HG03378 (cell line): ENCODE data around the gene PHF13.
"Not testable (repeated sequence)": the region's sequence is repeated elsewhere in the genome, so short reads cannot be mapped to it uniquely, and the experiment has no call there.

ENCODE experiments used
- ATAC-seq: cut with Tn5 transposase; IDR thresholded peaks from one replicate; pipeline ENCODE4 v1.9.1; 2021; ENCODE audit warnings: mild to moderate bottlenecking, moderate library complexity; ENCODE audit not compliant: unreplicated experiment

Gene PHF13

GRCh38 chr1:6627031-6627430 is 13.5 kb downstream of the PHF13 start:
- ATAC-seq, result no peak

DNA sequence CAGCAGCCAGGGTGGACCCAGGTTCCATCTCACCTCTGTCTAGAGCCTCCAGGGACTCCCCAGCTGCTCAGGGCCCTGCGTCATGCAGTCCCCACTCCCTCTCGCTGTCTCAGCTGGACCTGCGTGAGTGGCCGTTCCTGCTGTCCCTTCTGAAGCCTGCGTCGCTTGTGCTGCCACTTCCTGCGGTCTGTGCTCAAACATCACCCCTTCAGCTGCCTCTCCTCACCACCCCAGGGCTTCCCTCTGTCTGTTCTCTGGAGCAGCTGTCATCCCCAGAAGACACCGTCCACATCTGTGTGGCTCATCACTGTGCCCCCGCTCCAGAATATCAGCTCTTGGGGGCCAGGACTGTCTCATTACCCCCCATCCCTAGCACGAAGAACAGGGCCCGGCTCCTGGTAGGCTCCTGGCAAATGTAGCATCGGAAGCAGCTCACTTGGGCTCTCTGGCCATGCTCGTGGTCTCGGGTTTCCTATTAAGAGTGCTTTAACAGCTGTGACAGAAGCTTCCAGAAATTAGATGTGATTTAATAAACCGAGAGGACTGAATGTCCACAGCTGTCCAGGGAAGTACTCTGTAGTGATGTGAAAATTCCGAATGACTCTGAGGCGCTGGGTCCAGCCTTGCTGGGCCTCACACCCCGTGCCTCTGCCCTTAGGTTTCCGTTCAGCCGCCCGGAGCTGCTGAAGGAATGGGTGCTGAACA is 14.5 kb downstream of the PHF13 start:
- ATAC-seq, result no peak

DNA sequence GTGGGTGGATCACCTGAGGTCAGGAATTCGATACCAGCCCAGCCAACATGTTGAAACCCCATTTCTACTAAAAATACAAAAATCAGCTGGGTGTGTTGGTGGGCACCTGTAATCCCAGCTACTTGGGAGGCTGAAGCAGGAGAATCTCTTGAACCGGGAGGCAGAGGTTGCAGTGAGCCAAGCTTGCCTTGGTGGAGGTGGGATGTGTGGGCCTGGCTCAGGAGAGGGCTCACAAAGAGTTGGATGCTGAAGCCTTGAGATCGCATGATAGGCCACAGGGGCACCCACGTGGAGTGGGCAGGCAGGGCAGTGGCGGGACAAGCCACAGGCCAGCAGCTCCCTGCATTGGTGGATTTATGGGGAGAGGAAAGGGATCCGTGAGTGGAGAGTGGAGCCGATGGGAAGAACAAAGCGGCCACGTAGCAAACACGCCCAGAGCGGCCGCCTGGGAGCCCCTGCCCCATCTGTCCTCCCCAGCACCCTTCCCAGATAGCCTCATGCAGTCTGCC is 15.5 kb downstream of the PHF13 start:
- ATAC-seq, result no peak

DNA sequence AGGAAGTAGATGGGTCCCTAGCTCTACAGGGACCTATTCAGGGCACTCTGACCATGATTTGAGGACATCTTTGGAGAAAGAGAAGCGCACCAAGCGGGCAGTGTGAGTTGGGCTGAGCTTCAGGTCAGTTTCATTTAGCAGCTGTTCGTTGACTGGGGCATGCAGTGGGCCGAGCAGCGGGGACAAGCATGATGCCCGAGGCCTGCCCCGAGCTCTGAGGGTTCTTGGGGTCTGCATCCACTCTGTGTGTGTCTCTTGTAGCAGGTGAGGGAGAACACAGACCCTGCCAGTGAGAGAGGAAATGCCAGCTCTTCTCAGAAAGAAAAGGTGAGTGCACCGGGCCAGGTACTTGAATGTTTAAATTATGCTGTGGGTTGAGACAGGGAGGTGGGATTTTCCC is 16.5 kb downstream of the PHF13 start:
- ATAC-seq, result no peak

DNA sequence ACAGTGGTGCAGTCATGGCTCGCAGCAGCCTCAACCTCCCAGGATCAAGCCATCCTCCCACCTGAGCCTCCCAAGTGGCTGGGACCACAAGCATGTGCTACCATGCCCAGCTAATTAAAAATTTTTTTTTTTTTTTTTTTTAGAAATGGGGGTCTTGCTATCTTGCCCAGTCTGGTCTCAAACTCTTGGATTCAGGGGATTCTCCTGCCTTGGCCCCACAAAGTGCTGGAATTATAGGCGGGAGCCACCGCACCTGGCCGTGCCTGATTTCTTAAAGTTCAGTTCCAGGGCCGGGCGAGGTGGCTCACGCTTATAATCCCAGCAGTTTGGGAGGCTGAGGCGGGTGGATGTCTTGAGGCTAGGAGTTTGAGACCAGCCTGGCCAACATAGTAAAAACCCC is 17.5 kb downstream of the PHF13 start:
- no peak for ATAC-seq

GRCh38 chr1:6632588-6633514 is 19.3 kb downstream of the PHF13 start:
- no peak for ATAC-seq

GRCh38 chr1:6634371-6635052 is 21.0 kb downstream of the PHF13 start:
- ATAC-seq, result no peak

- ATAC-seq, result no peak
These were observed 21.8 kb downstream of the PHF13 start for GRCh38 chr1:6635161-6635909.

DNA sequence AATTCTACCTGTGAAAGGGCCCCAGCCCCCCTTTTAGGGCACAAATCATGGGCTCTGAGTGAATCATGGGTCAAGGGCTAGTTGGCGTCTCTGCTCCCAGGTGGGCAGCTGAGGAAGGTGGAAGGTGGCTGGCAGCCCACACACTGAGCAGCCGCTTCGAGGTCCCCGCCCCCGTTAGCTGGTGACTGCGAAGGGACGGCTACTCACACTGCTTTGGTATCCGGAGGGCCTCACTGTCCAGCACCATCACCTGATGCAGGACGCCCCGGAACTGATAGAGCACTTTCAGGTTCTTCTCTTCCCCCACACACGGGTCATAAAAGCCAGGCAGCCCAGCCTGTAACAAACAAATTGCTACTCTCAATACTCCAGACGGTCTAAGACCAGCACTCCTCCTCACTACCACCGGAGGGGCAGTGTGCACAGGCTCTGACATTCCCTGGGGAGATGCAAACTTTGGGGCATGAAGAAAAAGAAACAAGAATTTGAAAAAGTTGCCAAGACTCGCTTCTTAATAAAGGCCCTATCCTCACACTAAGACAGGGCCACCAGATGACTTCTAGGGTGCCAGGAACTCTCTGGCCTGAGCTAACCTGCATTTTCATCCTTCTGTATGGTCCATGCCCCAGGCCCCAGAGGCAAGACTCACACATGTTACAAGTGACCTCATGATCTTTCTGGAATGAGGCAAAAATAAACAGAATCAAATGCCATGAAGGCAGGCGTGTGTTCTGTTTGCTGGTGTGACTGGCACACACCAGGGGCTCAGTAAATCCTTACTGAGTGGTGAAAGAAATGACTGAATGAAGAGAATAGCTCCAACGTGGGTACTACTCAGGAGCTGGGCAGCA is 22.6 kb downstream of the PHF13 start:
- ATAC-seq, result no peak

DNA sequence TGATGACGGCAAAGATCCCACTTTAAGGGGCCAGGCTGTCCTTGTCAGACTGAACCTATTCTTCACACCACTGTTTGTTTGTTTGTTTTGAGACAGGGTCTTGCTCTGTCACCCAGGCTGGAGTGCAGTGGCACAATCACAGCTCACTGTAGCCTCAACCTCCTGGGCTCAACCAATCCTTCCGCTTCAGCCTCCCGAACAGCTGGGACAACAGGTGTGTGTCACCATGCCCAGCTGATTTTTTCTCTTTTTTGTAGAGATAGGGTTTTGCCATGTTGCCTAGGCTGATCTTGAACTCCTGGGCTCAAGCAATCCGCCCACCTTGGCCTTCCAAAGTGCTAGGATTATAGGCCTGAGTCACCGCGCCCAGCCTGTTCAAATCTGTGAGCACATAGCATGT is 23.2 kb downstream of the PHF13 start:
- ATAC-seq, result not testable (repeated sequence)

DNA sequence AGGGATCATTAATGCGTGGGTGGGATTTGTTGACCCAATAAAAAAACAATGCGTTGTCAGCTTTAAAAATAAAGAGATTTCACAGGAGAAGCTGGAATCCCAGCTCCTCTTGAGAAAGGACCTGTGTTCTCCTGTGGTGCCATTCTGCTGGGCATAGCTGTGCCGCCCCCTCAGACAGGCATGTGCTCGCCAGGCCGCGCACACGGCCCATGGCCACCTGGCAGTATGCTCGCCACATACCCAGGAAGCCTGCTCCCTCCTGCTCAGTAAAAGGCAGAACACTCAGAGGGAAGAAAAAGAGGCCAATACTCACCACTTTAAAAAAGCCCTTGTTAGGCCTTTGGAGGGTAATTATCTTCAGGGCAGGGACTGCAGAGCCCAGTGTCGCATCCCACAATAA is 24.2 kb downstream of the PHF13 start:
- no peak for ATAC-seq

DNA sequence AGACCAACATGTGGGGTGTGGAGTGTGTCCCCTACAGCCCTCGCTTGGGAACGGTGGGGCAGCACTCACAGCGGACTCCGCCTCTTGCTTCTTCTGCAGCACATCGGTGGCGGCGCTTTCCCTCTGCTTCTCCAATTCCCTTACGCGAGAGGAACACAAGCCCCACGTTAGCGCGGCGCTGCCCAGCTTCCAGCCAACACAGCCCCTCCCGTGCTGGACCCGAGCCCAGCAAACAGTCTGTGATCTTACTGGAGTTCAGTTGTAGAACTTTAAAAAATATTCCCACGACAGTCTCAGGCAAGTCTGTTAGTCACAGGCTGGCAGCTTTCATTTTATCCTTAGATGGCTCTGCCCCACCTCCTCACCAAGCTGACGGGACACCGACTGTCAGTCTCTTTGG is 24.7 kb downstream of the PHF13 start:
- no peak for ATAC-seq

- ATAC-seq, result not testable (repeated sequence)
These were observed 27.3 kb downstream of the PHF13 start for GRCh38 chr1:6640867-6641266.

DNA sequence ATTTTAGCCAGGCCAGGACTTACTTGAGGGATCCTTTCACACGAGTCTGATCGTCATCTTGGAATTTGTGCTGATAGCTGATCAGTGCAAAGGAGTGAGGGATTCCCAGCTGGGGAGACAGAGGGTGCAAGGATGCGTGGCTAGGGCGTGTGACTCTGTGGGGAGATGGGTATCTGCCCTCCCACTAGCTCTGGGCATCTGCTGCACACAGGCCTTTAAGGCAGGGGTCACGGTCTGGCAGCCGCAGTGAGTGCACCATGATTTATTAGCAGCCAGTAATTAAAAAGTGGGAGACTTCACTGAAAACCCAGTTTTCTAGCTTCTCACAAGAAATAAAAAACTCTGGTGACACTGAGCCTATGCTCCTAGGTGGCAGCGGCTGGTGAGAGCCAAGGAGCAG is 31.5 kb downstream of the PHF13 start:
- no peak for ATAC-seq

DNA sequence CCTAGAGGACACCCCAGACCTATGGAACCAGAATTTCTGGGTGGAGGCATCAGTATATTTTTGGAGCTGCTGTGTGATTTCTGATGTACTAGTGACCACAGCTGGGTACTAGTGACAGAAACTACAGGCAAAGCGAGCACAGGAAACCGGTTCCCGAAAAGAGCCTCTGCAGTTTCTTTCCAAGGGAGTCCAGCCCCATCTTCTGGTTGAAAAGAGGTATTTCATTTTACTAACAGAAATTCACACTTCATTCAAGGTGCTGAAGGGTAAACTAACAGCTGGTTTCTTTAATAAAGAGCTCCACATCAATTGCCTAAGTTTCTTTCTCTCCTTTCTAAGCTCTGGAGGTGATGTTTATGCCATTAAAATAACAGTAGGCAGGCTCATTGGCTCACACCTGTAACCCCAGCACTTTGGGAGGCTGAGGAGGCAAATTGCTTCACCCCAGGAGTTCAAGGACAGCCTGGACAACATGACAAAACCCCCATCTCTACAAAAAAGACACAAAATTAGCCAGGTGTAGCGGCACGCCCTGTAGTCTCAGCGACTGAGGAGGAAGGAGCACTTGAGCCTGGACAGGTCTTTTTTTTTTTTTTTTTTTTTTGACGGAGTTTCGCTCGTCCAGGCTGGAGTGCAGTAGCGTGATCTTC is 33.1 kb downstream of the PHF13 start:
- ATAC-seq, result no peak

DNA sequence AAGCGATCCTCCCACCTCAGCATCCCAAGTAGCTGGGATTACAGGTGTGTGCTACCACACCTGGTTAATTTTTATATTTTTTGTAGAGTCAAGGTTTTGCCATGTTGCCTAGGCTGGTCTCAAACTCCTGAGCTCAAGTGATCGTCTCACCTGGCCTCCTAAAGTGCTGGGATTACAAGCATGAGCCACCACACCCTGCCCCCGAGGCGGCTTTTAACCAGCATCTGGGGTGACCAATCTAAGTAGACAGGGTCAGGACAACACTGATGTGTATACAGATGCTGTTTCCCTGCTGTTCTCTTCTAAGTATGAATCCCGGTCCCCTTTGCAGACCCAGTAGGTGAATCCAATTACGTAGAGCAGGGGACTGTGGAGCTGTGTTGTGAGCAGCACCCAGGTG is 35.0 kb downstream of the PHF13 start:
- ATAC-seq, result no peak

GRCh38 chr1:6651909-6652308 is 38.4 kb downstream of the PHF13 start:
- no peak for ATAC-seq

GRCh38 chr1:6652986-6653385 is 39.5 kb downstream of the PHF13 start:
- no peak for ATAC-seq
